HL-60/S4 treated with retinoic acid at 250 ng/mL for 4 days and 3 days (cell line): ENCODE results near the gene CCSER2.
"Not testable (repeated sequence)": the region's sequence is repeated elsewhere in the genome, so short reads cannot be mapped to it uniquely, and the experiment has no call there.

Experiments used
- in situ Hi-C: fragments of 300-500 bp; cut with MboI; formaldehyde crosslinking; loops from 2 replicates; pipeline ENCODE4 v1.7.0; 2022; ENCODE audit warnings: low sequenced_read_pairs

Gene CCSER2

GRCh38 chr10:84328418-84329195, at the start of gene CCSER2:
Gene CCSER2 (plus strand): TSS chr10:84328589. CDS start chr10:84371053, 42,464 bp downstream.
- in situ Hi-C loops: no loop called here

GRCh38 chr10:84279876-84280475, 48.4 kb upstream of the CCSER2 start:
- in situ Hi-C loops: not testable (repeated sequence)

GRCh38 chr10:84286695-84287094, 41.7 kb upstream of the CCSER2 start:
- in situ Hi-C loops: no loop called here

GRCh38 chr10:84288151-84288550, 40.2 kb upstream of the CCSER2 start:
- in situ Hi-C loops: no loop called here

GRCh38 chr10:84289521-84290200, 38.7 kb upstream of the CCSER2 start:
- in situ Hi-C loops: no loop called here

GRCh38 chr10:84290235-84290634, 38.2 kb upstream of the CCSER2 start:
- in situ Hi-C loops: no loop called here

- in situ Hi-C loops: no loop called here
These were observed 37.0 kb upstream of the CCSER2 start for GRCh38 chr10:84291384-84291783.

GRCh38 chr10:84292502-84292901, 35.9 kb upstream of the CCSER2 start:
- in situ Hi-C loops: no loop called here

- in situ Hi-C loops: no loop called here
These were observed 35.2 kb upstream of the CCSER2 start for GRCh38 chr10:84293171-84293570.

GRCh38 chr10:84293574-84294016, 34.8 kb upstream of the CCSER2 start:
- in situ Hi-C loops: no loop called here

- in situ Hi-C loops: no loop called here
These were observed 33.5 kb upstream of the CCSER2 start for GRCh38 chr10:84294766-84295447.

GRCh38 chr10:84296091-84296981, 32.1 kb upstream of the CCSER2 start:
- in situ Hi-C loops: no loop called here

- in situ Hi-C loops: no loop called here
These were observed 30.3 kb upstream of the CCSER2 start for GRCh38 chr10:84298057-84298456.

GRCh38 chr10:84302223-84302622, 26.2 kb upstream of the CCSER2 start:
- in situ Hi-C loops: no loop called here

- in situ Hi-C loops: no loop called here
These were observed 21.5 kb upstream of the CCSER2 start for GRCh38 chr10:84306751-84307384.

- in situ Hi-C loops: no loop called here
These were observed 20.4 kb upstream of the CCSER2 start for GRCh38 chr10:84308021-84308420.

GRCh38 chr10:84308481-84309304, 19.7 kb upstream of the CCSER2 start:
- in situ Hi-C loops: no loop called here

- in situ Hi-C loops: no loop called here
These were observed 17.9 kb upstream of the CCSER2 start for GRCh38 chr10:84310470-84310869.

- in situ Hi-C loops: no loop called here
These were observed 16.8 kb upstream of the CCSER2 start for GRCh38 chr10:84311576-84311975.
